ENCODE measurements around the gene DLG3. TPM values are rescaled to one million over a fixed set of nuclear protein-coding genes. Genes with fewer than 3 reads are reported as not detected.
"Not testable (repeated sequence)": the region's sequence is repeated elsewhere in the genome, so short reads cannot be mapped to it uniquely, and the experiment has no call there.

DLG3 gene
- total RNA-seq (2014; rRNA removed; shearing (Covaris generic)), result 7.8 and 13.1 TPM in 2 replicates

DNA sequence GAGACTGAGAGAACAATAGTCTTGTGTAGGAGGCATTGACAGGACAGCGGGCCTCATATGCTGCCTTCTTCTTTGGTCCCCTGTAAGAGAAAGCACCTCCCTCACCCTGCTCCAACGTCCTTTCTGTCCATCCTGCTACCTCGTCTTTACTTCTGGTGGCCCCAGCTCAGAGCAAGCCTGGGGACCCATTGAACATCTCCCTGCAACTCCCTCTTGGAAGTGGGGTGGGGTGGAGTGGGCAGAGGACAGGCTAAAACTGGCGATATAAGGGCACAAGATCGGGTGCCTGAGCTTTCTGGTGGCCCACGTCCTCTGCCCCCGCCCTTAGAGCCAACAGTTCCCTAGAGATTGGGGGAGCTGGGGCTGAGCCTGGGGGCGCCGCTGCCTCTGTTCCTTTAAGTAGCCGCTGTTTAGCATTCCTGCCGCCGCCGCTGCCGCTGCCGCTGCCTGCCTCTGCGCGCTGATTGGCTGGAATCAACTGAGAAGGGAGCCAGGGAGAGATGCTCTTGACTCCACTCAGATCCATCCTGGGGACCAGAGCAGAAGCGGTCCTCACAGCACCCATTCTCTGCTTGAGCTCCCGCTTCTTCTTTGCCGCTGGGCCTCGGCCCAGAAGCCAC, at the start of gene DLG3:
Gene DLG3, plus strand, starts transcription at position 510 of the 620 bp plus-strand sequence. CDS start 367 bp downstream, outside the sequence.
- peak; percentile 56 for DNase-seq (ENCODE audit: low read depth)

DNA sequence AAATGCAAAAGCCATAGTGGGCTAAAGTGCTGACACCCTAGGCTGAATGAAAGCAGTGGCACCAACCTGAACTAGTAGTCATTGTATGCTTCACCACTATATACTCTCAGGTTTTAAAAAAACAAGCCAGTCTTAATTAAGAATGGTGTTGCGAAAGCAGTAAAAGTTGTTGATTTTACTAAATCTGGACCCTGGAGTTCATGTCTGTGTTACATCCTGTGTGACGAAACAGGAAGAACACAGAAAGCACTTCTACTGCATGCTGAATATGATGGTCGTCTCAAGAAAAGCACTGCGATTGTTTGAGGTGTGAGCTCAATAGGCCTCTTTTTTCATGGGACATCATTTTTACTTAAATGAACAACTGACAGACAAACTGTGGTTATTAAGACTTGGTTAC, 45.7 kb upstream of the DLG3 start:
- no peak for DNase-seq (ENCODE audit: low read depth)

DNA sequence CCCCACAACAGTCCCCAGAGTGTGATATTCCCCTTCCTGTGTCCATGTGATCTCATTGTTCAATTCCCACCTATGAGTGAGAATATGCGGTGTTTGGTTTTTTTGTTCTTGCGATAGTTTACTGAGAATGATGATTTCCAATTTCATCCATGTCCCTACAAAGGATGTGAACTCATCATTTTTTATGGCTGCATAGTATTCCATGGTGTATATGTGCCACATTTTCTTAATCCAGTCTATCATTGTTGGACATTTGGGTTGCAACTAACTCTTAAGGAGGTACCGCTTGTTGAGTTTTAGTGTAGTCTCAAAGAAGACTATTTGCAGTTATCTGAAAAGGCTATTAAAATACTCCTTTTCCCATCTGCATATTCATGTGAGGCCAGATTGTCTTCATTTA, 44.5 kb upstream of the DLG3 start:
- not testable (repeated sequence) for DNase-seq (ENCODE audit: low read depth)

DNA sequence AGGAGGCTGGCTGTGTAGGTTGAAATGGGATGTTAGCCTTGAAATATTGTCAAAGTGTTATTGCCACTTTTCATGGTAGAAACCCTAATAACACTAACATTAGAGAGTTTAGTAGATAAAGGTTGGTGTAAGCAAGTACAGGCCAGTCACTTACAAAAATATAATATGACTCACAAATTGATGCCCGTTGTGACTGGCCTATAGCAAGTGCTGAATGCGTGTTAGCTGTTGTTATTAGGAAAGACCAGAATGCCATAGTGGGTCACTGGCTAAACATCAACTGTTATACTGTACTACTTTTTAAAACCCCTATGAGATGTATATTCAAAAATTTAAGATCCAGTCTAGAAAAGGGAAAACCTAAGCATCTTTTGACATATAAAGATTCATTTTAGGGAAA, 41.9 kb upstream of the DLG3 start:
- no peak for DNase-seq (ENCODE audit: low read depth)

DNA sequence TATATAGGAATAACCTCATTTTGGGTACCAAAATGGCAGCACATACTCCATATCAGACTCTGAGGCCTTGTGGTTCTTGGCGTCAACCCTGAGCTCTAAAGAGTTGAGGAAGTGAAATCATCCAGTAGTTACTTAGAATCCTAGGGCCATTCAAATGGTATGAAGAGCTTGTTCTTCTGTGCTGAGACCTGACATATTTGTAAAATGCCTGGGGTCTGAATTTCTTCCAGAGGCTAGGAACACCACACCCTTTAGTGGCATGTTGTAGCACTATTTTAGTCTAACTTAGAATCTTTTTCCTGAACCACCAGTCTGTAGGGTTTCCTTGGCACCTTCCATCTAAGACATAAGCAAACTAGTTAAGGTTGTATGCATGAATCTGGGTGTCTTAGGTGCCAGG, 39.6 kb upstream of the DLG3 start:
- DNase-seq (ENCODE audit: low read depth), result no peak

DNA sequence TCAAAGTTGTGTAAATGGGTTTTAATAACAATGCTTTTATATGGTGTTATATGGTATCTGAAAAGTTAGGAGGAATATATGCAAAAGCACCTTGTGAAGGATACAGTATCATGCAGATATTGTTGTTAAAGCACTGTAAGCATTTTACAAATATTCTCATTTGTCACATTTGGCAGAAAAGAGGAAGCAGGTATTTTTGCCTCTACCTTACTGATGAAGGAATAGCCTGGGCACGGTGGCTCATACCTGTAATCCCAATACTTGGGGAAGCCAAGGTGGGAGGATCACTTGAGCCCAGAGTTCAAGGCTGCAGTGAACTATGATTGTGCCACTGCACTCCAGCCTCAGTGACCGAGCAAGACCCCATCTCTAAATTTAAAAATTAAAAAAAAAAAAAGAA, 33.7 kb upstream of the DLG3 start:
- DNase-seq (ENCODE audit: low read depth), result no peak

DNA sequence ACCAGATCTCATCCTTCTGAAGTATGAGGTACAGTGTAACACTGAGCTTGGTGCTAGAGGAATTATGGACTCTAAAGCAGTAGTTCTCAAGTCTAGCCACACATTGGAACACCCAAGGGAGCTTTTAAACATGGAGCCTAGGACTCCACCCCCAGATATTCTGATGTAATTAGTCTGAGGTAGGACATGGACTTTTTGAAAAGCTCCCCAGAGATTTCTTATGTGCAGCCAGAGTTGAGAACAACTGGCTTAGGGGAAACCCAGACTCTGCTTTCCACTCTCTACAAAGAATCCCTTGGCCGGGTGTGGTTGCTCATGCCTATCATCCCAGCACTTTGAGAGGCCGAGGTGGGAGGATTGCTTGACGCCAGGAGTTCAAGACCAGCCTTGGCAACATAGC, 33.2 kb upstream of the DLG3 start:
- no peak for DNase-seq (ENCODE audit: low read depth)

DNA sequence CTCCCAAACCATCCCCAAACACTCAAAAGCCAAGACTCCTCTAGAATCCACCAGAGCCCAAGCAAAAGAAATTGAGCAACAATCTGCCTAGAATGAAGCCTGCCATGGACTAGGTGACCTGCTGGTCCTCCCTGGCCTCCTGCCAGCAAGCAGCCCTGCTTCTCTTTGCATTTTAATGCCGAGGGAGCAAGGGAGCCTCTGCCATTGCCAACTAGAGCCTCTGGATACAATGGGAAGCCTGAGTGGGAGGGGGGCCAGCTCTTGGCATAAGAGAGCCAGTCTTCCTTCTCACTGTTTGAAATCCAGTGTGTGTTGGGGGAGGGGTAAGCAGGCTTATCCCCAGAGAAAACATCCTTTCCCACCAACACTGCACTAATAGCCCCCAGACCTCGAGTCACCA, 23.0 kb upstream of the DLG3 start:
- no peak for DNase-seq (ENCODE audit: low read depth)

DNA sequence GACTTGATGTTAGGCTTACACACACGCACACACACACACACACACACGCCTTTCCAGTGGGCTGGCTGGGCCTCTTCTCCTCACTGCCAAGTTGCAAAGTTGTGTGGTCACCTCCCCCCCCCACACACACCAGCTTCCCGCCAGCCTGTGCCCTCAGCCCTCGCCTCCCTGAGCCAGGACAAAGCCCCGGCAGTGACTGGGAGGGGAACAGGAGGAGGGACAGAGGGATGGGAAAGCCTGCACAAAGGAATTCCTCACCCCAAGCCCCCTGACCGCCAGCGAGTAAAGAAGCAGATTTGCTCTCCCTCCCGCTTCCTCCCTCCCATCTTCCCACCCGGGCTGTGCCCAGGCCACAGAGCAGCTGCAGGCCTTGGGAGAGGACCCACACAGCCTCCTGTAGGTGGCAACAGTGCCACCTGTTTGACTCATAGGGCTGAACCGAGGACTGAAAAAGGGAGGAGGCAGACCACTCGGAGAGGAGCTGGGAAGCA, 21.7 kb upstream of the DLG3 start, which contains the start of gene GDPD2:
Gene GDPD2, plus strand, starts transcription at position 464 of the 491 bp plus-strand sequence. CDS start 1,671 bp downstream, outside the sequence.
- peak; percentile 67 for DNase-seq (ENCODE audit: low read depth)

DNA sequence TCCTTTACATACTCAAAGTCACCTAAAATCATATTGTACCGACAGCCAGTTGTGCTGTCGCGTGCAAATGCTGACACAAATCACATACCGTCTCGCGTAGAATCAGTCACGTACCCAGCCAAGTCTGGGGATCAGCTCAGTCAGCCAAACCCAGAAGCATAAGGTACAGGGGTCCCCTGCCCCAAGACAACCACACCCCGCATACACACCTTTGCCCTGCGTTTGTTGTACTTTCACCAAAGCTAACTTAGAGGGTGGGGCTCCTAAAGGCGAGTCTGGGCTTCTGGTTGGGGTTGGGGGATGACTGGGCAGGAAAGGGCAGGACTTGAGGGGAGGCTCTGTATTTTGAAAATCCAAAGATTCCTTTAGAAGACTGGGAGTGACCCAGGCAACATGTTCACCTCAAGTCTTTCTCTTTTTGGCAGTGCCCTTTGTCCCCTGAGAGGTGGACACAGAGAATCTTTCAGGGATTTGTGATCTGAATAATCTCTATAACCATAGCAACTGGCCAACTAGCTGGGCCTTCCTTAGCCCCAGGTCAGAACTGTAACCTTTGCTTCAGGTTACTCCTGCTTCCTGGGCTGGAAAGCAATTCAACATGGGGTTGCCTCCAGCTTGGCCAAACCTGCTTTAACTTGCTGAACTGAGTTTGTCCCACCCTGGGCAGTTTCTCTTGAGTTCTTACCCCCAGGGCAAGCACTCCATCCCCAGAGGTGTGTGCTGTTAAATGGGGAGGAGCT, 20.5 kb upstream of the DLG3 start:
- DNase-seq (ENCODE audit: low read depth), result no peak

DNA sequence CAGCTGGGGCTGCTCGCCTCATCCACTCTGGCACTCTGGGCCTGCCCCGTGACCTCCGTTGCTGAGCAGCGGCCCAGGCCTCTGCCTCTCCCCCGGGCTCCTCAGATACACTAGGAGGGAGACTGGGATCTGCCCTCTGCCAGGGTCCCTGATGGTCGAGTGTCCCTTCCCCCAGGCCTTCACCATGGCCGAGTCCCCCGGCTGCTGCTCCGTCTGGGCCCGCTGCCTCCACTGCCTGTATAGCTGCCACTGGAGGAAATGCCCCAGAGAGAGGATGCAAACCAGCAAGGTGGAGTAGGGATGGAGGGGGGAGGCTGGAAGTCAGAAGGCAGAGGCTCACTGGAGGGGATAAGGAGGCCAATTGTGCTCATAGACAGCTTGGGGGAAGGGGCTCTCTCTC, 19.8 kb upstream of the DLG3 start:
- no peak for DNase-seq (ENCODE audit: low read depth)

DNA sequence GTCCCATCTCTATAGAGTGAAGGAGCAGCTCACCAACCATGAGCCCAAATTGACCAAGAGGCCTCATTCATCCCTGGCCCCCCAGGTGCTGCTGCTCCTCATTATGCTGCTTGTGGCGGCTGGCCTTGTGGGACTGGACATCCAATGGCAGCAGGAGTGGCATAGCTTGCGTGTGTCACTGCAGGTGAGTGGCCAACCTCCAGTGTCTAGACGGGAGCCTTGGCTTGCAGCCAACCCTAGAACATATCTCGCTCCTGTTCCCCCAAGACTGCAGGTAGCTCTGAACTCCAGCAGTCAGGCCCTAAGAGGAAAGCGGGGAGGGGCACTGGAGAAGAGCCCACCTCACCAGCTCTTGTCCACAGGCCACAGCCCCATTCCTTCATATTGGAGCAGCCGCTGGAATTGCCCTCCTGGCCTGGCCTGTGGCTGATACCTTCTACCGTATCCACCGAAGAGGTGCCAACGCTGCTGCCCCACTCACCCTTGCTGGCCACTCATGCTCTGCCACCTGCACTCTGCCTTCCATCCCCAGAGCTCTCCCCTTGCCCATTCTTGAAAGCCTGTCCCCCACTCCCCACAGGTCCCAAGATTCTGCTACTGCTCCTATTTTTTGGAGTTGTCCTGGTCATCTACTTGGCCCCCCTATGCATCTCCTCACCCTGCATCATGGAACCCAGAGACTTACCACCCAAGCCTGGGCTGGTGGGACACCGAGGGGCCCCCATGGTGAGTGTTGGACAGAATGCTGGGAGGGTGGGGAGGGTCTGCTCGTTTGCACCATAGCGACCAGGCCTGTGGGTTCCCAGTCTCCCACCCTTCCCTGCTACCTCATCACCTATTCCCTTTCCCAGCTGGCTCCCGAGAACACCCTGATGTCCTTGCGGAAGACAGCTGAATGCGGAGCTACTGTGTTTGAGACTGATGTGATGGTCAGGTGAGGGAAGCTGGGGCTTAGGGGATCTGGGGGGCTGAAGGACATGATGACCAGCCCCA, 18.1 kb upstream of the DLG3 start:
- no peak for DNase-seq (ENCODE audit: low read depth)

DNA sequence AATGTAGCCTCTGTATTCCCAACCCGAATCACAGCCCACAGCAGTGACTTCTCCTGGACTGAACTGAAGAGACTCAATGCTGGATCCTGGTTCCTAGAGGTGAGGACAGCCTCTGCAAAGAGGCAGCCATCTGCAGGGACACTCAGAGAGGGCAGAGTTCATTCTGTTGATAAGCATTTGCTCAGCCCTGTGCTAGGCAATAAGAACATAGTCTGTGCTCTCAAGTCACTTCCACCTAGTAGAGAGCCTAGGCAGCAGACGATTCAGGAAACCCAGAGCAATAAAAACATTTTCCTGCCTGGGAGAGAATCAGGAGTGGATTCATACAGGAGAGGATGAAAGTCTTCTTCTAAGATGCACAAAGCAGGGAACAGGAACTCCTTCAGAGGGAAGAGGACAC, 17.3 kb upstream of the DLG3 start:
- no peak for DNase-seq (ENCODE audit: low read depth)

DNA sequence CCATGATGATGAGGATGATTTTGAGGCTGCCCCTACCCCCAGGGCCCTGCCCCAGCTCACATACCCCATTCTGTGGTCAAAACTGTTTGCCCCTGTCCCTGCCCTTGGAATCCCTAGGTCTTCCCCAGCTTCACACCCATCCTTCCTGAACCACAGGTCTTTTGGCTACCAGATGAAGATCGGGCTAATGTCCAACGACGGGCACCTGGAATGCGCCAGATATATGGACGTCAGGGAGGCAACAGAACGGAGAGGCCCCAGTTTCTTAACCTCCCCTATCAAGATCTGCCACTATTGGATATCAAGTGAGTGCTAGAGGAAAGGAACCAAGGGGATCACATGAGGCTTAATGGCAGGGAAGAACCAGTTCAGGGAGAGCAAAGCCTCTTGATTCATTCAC, 14.9 kb upstream of the DLG3 start:
- no peak for DNase-seq (ENCODE audit: low read depth)

DNA sequence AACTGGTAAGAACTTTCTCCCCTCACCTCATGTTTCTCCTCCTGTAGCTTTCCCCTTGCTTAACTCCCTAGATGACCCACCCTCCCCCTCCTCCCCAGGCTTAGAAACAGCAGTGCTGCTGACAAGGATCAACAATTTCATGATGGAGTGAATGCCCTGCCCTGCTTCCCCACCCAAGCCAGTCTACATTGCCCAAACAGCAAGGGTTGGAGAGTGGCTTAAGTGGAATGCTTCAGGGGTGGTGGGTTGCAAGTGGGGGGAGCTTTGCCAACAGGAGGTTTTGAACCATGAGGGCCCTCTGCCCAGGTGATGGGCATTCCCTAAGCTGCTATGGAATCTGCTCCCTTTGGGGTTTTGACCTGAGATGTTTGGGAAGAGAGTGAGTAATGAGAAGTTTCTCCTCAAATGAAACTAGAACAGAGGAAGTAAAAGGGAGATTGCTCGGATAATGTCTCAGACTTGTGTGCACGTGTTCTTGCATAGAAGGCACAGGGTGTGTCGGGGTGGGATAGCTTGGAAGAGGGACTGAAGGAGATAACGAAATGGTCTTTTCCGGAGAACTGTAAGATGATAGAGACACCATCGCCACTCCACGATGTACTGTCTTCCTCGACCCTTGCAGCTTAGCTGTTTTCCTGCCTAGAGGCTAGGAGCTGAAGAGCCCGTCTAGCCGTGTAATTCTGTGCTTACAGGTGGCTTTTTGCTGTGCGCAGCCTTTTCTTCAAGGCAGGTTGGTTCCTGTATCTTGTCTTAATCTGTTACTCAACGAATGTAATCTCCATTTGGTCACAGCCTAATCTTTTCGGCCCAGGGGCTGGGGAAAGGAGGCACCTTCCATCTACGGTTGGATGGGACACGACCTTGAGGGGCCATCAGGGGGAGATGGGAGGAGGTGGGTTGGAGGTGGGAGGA, 11.4 kb upstream of the DLG3 start:
- no peak for DNase-seq (ENCODE audit: low read depth)

DNA sequence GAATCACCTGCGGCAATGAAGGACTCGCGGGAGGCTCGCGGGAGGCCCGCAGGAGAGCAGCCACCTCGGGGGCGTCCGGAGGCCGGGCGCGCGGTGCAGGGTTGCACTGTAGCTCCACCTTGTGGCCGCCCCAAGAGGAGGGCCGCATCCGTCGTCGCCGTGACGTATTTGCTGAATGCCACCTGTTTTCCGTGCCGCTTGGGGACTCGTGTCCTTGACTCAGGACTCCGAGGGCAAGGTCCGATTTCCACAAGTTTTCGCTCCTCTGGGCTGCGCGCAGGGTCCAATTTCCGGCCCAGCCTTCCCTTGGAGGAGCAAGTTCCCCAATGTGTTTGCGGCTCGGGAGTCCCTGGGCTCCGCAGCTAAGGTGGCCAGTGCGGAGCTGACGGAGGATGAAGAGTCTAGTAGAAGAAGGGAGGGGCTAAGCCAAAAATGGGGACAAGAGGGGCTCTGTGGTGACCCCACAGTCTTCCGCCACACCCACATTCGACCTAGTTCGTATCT, 10.7 kb upstream of the DLG3 start:
- peak; percentile 75 for DNase-seq (ENCODE audit: low read depth)

DNA sequence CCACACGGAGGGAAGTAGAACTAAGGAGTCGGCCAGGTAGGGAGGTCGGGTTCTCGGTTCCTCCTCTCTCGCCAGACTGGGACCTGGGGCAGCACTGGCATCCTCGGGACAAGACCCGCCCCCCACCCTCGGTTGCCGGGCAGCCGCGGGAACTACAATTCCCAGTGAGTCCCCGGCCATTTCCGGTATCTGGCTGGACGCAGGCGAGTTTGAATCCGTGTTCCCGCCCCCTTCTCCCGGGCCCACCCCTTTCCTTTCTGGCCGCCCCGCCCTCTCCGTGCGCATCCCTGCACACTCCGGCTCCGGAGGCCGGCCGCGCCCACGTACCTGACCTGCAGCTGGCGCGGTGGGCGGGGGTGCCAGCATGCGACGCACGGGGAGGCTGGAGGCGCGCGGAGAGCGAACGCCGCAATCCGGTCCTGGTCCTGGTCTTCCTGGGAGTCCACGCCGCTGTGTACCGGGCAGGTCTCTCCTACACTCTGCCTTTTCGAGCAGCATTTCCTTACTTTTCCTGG, 10.2 kb upstream of the DLG3 start:
- peak; percentile 92 for DNase-seq (ENCODE audit: low read depth)

DNA sequence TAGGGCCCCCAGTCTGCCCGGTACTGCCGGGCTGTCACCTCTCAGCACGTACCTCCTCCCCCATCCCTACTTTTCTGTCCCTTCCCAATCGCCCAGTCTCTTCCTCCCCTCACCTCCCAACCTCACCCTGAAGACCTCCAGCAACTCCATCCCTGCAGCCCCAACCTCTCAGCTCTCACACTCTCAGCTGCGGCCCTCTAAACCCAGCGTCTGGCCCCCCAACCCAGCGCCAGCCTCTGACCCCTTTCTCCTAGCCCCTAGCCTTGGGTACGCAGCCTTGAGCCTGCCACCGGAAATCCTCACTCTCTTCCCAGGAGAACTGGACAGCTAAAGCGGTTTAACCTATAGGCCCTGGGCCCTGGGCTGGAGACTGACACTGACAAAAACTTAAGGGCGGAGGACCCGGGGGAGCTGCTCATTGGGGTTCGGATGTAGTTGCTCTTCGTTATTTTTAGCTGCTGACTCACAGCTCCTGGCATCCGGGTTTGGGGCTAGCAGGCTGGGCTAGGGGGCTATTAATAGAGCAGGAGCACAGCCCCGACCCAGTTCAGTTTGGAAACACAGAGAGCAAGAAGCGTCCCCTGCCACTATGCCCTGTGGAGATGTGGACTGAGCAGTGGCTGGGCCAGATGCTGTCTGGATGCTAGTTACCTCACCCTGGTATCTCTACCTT, 9.6 kb upstream of the DLG3 start:
- peak; percentile 79 for DNase-seq (ENCODE audit: low read depth)

DNA sequence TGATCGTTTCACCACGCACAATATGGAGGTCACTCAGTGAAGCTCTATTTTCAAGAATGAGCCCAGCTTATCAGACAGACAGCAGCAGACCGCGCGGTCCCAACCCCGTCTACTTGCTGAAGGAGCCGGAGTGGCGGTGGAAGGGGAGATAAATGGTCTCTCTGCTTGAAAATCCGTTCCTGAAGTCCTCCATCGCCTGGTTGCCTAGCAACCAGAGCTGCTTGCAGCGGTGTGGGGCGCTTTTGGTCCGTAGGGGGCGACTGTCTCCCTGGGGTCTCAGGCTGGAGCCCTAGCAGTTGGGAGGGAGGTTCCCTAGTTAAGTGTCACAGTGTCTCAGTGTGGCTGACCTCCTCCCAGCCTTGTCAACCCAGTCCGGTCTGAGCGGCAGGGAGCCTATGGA, 8.3 kb upstream of the DLG3 start:
- DNase-seq (ENCODE audit: low read depth), result no peak

DNA sequence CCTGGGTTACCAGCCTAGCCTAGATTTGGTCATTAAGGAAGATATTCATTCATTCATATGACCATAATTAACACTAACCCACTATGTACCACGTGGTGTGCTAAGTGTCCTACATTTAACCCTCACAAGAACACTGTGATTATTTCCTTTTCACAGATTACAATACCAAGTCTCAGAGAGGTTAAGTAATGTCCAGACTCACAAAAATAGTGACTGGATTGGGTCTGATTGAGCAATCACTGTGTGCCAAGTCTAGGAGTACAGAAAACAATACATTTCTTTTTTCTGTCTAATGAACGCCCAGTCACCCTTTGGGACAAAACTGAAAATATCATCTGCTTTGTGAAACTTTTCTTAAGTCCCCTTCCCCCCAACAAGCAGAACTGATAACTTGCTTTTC, 7.6 kb upstream of the DLG3 start:
- no peak for DNase-seq (ENCODE audit: low read depth)
